Right atrium auricular region (tissue), 2 donors: ENCODE results near the gene IRF2. TPM values are rescaled to one million over a fixed set of nuclear protein-coding genes. Genes with fewer than 3 reads are reported as not detected.
A peak's percentile ranks its signal among the peaks of the same experiment; 100 is the strongest.
"Not testable (repeated sequence)": the region's sequence is repeated elsewhere in the genome, so short reads cannot be mapped to it uniquely, and the experiment has no call there.

Experiments
- DNase-seq: peaks from one replicate; pipeline ENCODE4 v3.0.0-alpha.2; 2019; ENCODE audit warnings: low spot score
- H3K27ac ChIP-seq, 2 donors: fragments of 200-600 bp; sonication (generic); 1 replicate in 1 of 2; 2 replicates in 1 of 2; pipeline ENCODE4 v1.5.1; 2016 to 2019
- H3K27me3 ChIP-seq, 2 donors: fragments of 200-600 bp; sonication (generic); one replicate each; pipeline versions ENCODE4 v1.5.1 to v1.6.0; 2017 to 2019
- H3K36me3 ChIP-seq: fragments of 200-600 bp; sonication (generic); one replicate; pipeline ENCODE4 v1.5.1; 2016
- H3K4me1 ChIP-seq, 2 donors: fragments of 200-600 bp; sonication (generic); one replicate each; pipeline versions ENCODE4 v1.5.1 to v1.6.0; 2017 to 2019
- H3K4me3 ChIP-seq, 2 donors: fragments of 200-600 bp; sonication (generic); 1 replicate in 1 of 2; 2 replicates in 1 of 2; pipeline ENCODE4 v1.5.1; 2017 to 2019; ENCODE audit warnings: mild to moderate bottlenecking in 1 of 2, moderate library complexity in 1 of 2
- H3K9me3 ChIP-seq, 2 donors: fragments of 200-600 bp; sonication (generic); one replicate each; pipeline ENCODE4 v1.5.1; 2019
- total RNA-seq, 2 donors: library from RNA; depleted of rRNA; stranded (reverse); fragments of >200 nt; gene quantifications; one replicate each; pipeline ENCODE4 v1.1.0, GENCODE V29; 2016
- TF ChIP-seq, protein P1 (sequence below), 2 donors: fragments of 200-600 bp; sonication (generic); IDR thresholded peaks; one replicate each; pipeline ENCODE4 v1.5.1; 2019; ENCODE audit warnings: antibody characterized with exemption in 2 of 2

IRF2 gene
- total RNA-seq, 2 donors from 2014 or later: 17.7 to 24.5 TPM

DNA sequence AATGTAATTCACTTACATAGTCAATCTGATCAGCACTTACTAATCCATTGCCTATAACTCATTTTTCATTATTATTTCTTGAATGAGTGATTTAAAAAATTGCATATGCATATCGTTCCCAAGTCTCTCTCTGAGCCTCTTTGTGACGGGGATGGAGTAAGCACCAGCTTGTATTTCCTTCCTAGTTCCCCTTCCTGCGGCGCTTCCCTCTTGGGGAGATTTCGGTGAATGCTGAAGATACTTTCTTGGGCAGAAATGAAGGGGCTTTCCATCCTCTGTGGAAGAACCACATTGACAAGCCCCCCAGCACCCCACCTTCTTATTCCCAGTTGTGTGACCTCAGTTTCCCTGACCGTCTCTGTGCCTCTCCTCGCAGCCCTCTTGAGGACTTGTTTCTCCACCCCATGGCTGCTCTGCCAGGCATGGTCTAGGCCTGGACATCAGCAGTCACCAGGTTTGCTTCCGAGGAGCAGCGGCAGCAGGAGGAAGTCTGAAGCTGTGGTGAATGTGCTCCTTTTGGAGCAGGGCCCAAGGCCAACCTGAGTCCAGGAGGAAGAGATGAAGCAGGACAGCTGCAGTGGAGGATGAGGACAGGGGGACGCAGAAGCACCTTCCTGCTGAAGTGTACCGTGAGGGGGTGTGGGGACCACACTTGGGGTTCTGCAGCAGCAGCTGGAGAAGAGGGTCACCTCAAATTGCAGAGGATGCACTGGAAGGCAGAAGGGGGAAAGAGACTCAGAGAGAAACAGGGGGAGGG lies 124.9 kb downstream of the IRF2 start:
- no peak for DNase-seq
- no peak overlapping the region for H3K4me3 ChIP-seq
- H3K9me3 ChIP-seq: no peaks in the 10 kb centered on the region
- no peaks in the 10 kb centered on the region for H3K27me3 ChIP-seq
- peak overlapping the region; percentile 83 to 88 for H3K27ac ChIP-seq
- H3K4me1 ChIP-seq: peaks cover 0 to 49% of the 10 kb centered on the region in 2 donors
- TF ChIP-seq, protein P1, sequence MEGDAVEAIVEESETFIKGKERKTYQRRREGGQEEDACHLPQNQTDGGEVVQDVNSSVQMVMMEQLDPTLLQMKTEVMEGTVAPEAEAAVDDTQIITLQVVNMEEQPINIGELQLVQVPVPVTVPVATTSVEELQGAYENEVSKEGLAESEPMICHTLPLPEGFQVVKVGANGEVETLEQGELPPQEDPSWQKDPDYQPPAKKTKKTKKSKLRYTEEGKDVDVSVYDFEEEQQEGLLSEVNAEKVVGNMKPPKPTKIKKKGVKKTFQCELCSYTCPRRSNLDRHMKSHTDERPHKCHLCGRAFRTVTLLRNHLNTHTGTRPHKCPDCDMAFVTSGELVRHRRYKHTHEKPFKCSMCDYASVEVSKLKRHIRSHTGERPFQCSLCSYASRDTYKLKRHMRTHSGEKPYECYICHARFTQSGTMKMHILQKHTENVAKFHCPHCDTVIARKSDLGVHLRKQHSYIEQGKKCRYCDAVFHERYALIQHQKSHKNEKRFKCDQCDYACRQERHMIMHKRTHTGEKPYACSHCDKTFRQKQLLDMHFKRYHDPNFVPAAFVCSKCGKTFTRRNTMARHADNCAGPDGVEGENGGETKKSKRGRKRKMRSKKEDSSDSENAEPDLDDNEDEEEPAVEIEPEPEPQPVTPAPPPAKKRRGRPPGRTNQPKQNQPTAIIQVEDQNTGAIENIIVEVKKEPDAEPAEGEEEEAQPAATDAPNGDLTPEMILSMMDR (IDR thresholded peaks at IDR 0.05): no peak
- H3K36me3 ChIP-seq: no peaks in the 10 kb centered on the region

- Histone ChIP-seq H3K27me3 (no peaks in the 10 kb centered on the region), H3K27ac (peak overlapping the region; percentile 83 to 88), H3K4me1 (peaks cover 0 to 55% of the 10 kb centered on the region in 2 donors), H3K4me3 (no peak overlapping the region), H3K9me3 (no peaks in the 10 kb centered on the region), H3K36me3 (no peaks in the 10 kb centered on the region)
- peak; percentile 80 for DNase-seq
- TF ChIP-seq, protein P1 (IDR thresholded peaks at IDR 0.05): no peak
Measured at GRCh38 chr4:184348311-184349233, 125.8 kb downstream of the IRF2 start.

DNA sequence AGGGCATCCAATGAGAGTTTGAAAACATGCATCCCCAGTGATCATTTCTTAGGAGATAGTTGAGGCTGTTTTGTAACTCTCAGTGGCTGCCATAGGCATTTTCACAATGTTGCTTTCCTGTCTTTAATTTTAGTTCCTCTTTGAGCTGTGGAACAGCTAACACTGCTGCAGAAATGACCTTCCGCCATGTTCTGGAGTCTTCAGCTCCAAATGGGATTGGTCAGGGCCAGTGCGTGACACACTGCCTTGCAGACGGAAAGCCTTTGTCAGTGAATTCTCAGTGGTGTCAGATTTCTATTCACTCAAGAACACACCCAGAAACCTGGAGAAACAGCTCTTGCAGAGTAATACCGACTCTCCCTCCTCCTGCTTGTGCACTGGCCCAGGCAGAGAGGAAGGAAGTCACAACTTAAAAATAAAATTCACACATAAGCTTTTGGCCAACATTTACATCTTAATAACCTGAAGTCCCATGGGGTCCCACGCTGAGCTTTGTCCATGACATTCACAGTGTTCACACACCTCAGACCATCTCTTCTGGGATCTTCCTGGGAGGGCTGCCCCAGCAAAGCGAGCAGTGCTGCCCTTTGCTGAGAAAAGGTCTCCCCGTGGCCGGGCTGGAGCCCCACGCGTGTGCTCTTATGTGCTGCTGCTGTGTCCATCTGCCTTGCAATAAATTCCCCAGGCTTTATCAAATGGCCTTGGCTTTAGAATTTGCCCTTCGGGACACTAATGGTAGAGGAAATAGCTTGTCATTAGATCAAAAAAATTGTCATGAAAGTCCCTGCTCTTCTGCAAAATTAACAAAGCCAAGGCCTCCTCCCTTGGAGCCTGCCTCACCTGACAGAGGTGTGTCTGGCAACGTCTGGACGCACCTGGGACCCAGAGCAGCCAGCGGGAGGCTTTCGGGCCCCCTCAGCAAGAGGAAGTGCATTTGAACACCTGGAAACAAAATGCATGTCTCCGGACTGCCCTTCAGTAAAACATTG lies 126.8 kb downstream of the IRF2 start:
- Histone ChIP-seq H3K4me1 (peaks cover 0 to 61% of the 10 kb centered on the region in 2 donors), H3K27ac (peak overlapping the region; percentile 83 to 88), H3K4me3 (no peak overlapping the region)

DNA sequence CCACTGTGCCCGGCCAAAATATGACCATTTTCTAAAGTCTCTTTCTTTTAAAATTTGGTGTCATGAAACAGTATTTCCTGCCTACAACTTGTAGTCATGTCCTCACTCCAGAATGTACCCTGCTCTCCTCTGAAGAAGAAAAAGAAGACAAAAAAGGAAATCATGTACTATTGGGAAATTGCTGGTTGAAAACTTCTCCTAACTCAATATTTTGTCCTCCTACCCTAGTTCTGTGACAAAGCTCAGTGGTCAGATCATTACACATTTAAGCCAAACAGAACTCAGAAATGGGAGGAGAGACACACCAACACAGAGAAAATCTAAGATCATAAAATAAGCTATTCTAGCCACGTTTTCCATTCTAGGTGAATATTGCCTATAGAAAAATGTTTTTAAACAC lies 127.7 kb downstream of the IRF2 start:
- no peaks in the 10 kb centered on the region for H3K9me3 ChIP-seq
- peak overlapping the region; percentile 83 to 88 for H3K27ac ChIP-seq
- TF ChIP-seq, protein P1 (IDR thresholded peaks at IDR 0.05): no peak
- DNase-seq: no peak
- no peak overlapping the region for H3K4me3 ChIP-seq
- H3K36me3 ChIP-seq: no peaks in the 10 kb centered on the region
- H3K27me3 ChIP-seq: no peaks in the 10 kb centered on the region
- H3K4me1 ChIP-seq: peaks cover 0 to 61% of the 10 kb centered on the region in 2 donors

More for the DNA sequence above, 126.8 kb downstream of the IRF2 start:
- Histone ChIP-seq H3K9me3 (no peaks in the 10 kb centered on the region), H3K27me3 (no peaks in the 10 kb centered on the region), H3K36me3 (no peaks in the 10 kb centered on the region)
- TF ChIP-seq, protein P1 (IDR thresholded peaks at IDR 0.05): no peak
- DNase-seq: peak; percentile 75

GRCh38 chr4:184346273-184346672 lies 128.1 kb downstream of the IRF2 start:
- H3K27ac ChIP-seq: peak overlapping the region; percentile 83 to 88
- not testable (repeated sequence) for DNase-seq, H3K9me3 ChIP-seq, H3K36me3 ChIP-seq, H3K27me3 ChIP-seq, H3K4me3 ChIP-seq
- peaks cover 0 to 61% of the 10 kb centered on the region in 2 donors for H3K4me1 ChIP-seq
